Measurements from ENCODE around the gene ALG2.
A peak's percentile ranks its signal among the peaks of the same experiment; 100 is the strongest.
"Not testable (repeated sequence)": the region's sequence is repeated elsewhere in the genome, so short reads cannot be mapped to it uniquely, and the experiment has no call there.

Gene ALG2

DNA sequence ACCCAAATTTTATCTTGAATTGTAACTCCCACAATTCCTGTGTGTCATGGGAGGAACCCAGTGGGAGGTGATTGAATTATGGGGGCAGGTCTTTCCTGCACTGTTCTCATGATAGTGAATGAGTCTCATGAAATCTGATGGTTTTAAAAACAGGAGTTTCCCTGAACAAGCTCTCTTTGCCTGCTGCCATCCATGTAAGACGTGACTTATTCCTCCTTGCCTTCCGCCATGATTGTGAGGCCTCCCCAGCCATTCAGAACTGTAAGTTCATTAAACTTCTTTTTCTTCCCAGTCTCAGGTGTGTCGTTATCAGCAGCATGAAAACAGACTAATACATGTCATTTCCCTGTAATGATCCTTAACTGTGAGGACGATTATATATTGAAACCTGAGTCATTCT lies 16.1 kb upstream of the ALG2 start:
- not testable (repeated sequence) for DNase-seq

DNA sequence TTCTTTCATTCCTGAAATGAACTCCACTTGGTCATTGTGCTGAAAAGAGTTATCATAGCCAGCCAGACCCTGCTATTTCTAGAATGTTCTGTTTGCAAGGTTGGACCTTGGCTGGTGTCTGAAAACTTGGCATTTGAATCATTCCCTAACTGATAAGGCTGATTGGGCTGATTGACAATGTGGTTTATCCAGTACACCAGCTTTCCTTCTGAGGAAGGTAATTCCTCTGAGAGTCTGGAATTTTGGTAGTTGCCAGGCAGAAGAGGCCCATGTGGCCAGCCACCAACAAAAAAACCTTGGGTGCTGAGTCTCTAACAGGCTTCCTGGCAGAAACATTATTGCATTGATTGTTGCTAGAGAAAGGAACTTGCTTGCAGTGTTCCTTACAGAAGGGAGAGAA lies 15.6 kb upstream of the ALG2 start:
- no peak for DNase-seq

DNA sequence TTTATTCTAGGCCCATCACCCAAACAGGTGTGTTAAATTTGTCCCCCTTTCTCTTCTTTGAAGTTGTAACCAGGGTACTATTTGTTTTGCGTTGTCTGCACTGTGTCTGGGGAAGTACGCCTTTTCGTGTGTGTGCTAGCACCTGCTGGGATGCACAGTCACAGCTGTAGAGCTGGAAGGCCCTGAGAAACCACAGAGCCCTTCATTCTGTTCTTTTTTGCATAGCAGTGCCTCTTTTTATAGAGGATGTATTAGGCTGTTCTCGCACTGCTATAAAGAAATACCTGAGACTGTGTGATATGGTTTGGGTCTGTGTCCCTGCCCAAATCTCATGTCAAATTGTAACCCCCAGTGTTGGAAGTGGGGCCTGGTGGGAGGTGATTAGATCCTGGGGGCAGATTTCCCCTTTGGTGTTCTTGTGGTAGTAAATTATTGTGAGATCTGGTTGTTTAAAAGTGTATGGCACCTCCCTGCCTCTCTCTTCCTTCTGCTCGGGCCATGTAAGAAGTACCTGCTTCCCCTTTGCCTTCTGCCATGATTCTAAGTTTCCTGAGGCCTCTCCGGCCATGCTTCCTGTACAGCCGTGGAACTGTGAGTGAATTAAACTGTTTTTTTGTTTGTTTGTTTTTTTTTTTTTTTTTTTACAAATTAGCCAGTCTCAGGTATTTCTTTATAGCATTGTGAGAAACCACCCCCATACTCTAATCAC lies 14.3 kb upstream of the ALG2 start:
- no peak for DNase-seq

DNA sequence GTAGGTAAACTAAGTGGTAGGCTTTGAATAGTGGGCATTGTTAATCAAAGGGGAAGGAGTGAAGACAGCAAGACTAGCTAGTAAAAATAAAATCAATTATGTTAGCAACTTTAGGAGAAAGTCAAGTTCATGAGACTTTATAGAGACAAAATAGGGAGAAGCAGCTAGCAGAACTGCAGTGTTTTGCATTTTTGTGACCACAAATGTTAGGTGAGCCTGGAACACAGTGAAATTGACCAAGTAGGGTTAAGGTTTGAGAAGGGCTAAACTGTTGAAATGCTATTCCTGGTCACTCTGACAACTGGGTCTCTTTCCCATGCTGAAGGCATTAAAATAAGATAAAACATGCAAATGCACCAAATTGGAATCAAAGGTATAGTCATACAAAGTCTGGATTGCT lies 13.3 kb upstream of the ALG2 start:
- no peak for DNase-seq

DNA sequence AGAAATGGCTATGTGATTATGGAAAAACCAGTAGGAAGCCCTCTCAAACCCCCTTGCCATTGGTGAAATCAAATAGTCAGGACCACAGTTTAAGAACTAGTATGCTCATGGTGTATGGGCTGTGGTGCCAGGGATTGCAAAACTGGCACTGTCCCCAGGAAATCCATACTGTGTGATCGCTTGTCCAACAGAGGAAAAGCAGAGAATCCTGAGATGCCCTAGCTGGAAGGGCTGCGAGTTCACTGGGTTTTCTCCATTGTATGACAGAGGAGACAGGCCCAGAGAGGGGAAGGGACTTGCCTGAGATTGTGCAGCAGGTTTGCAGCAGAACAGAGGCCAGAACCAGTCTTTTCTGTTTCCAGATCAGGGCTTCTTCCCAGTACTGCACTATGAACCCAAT lies 12.9 kb upstream of the ALG2 start:
- DNase-seq, result no peak

DNA sequence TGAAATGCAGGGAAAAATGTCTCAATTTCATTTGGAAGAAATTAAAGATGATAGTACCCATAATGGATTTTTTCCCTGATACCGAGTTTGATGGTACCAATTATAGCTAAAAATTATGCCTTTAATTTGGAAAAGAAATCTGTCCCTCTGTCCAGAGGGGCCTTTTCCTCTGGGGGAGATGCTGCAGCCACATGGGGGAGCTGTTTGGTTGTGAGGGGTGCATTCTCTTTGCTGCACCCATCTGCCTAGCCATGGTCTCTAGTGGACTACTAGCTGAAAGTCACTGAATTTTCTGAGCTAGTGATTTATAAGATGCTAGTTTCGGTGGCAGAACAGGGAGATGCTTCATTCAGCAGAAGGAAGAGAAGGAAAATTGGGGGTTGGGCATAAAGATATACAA lies 10.0 kb upstream of the ALG2 start:
- peak; percentile 20 to 49 for DNase-seq

DNA sequence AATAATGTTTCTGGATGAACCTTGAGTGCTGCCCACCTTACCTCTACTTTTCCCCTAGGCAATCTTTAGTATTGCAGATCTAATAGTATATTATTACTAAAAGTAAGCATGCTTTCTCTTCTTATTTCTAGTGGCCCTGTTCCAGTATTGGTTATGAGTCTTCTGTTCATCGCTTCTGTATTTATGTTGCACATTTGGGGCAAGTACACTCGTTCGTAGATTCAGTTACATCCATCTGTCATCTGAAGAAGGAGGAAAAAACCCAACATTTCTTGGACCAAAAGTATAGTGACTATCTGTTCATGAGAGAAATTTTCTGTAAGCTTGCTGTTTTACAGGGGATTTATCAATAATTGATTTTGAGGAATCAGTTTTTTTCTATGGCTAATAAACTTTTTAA lies 8.5 kb upstream of the ALG2 start:
- no peak for DNase-seq

DNA sequence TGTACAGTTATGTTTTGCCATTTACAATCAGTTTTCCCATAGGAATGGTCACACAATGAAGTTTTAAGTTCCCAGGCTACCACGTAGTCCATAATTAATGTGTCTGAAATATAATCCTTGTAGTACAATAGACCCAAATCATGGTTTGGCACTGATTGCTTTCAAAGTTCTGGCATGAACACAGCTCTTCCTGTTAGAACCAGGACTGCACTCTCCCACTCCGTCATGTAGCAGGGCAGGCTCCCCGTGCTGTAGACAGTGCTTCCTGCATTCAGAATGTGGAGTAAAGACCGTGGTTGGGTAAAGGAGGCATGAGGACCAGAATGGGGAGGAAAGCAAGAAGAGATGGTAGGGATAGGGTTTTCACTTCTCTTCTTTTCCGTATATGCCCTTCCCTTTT lies 4.3 kb upstream of the ALG2 start:
- no peak for DNase-seq

DNA sequence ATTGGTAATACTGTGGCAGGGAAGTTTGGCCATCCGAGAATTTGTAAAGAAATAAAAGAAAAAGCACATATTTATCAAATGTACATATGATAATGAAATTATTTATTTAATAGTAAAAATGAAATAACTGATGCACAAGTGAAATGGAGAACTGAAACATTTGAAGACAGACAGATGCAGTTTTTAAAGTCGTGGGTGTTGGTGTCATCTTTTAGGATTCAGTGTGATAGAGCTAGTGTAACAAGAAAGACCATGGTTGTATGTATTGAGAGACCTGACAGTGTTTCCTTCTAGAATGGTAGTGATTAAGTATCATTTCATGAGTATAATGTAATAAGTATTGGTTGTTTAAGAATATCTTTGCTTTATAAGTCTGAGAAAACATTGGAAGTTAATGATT lies 2.7 kb upstream of the ALG2 start:
- no peak for DNase-seq

DNA sequence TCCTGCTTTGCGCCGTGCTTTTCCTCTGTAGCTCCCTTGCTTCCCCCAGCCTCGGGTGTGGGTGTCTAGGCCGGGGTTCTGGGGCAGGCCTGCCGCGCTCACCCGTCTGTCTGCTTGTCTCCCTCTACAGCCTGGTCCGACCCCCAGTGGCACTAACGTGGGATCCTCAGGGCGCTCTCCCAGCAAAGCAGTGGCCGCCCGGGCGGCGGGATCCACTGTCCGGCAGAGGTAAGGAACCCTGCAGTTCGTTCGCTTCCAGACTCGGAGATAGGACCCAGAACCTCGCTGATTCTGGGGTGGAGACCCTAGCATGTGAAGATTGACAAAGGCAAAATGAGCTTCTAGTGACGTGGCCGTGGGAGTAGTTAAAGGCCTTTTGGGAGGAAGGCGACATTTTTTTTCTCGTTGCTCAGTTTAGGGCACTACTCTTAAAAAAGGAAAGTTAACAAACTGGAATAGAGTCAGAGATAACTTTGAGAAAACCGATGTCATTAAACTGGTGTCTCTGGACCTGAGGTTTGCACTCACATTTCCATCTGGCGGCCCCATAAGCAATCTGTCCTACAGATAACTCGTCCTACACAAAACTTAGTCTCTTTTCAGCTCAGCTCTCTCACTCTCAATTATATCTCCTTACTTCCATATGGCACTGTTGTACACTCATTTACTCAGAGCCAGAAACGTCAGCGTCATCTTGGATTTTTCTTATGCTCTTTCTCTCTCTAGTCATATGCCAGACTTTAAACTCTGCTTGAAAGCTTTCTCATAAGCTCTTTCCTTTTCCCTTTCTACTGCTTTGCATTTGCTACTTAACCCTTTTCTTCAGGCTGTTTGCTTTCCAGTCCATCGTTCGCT lies 901 bp upstream of the ALG2 start:
- peak; percentile 33 to 51 for DNase-seq

DNA sequence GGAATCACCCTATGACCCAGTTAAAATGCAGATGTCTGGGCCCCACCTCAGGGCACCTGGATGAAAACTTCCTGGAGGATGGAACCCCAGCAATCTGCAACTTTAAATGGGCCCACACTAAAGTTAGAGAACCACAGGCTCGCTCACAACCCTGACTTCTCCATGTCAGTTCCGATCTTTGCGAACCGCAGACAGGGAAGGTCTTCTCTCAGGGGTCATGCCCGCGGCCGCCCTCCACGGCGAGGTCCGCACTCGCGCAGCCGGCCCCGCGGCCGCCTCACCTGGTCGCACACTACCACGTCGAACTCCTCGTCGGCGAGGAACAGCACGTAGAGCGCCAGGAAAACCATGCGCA lies 499 bp downstream of the ALG2 start:
- DNase-seq, result peak in 1 of 2 donors; percentile 27

DNA sequence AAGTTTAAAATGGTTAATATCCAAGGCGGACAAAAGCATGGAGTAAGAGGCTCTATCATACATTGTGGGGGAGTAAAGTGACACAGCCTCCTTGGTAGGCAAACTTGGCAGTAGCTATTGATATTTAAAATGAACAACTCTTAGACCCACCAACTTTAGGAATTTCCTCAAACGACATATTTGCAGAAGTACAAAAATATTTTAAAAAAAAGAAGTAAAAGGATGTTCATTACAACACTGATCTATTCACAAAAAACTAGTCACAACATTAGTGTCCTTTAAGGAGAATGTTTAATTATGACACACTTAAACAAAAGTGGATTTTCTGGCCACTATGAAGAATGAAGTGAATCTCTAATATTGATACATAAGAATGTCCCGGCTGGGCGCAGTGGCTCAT lies 1.7 kb downstream of the ALG2 start:
- DNase-seq, result peak; percentile 46 to 50

DNA sequence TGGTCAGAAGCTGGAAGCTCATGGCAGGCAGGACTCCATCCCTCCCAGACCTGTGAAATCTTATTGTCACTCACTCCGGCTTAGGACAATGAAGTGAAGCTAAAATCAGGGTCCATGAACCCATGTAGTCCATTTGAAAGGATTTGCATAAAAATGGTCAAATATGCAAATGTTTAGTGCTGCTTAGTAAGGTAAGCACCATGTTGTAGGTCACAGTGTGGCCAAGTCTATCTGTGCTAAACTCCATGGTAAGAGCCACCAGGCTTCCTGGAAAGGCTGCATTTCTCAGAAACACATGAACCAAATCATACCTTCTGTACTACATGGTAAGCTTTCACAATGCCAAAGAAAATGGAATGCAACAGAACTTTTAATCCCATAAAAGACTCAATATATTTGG lies 5.7 kb downstream of the ALG2 start:
- no peak for DNase-seq

DNA sequence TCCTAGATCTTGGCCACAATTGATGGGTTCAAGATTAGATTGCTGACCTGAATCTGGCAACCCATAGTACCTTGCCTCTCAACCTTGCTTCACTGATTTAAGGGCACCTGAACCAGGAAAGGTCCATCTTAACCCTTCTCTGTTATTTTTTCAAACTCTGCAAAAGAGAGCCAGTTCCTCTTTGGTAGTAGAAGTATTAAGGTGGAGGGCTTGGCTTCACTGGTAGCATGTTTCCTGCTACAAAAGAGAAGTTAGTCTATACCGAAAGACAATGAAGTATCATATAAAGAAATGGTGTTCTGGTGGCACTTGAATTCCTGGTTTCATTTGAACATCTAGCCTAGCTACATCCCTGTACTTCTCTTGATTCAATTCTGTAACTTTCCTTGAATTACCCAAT lies 8.5 kb downstream of the ALG2 start:
- no peak for DNase-seq

DNA sequence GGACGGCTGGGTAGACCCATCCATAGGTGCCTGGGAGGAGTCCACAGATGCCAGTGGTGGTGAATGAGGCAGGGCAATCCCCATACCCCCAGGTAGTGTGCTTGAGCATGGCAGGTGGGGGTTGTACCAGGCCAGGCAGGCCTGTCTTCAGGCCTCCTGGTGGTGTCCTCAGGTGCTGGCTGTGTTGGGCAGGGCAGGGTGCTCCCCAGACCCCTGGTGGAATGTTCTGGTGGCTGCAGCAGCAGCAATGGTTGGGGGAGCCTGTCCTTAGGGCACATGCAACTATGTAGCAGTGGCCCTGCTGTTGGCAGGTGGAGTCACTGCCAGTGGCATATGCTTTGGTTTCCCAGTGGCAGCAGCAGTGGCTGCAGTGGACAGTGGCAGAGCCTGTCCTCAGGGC lies 10.0 kb downstream of the ALG2 start:
- no peak for DNase-seq

DNA sequence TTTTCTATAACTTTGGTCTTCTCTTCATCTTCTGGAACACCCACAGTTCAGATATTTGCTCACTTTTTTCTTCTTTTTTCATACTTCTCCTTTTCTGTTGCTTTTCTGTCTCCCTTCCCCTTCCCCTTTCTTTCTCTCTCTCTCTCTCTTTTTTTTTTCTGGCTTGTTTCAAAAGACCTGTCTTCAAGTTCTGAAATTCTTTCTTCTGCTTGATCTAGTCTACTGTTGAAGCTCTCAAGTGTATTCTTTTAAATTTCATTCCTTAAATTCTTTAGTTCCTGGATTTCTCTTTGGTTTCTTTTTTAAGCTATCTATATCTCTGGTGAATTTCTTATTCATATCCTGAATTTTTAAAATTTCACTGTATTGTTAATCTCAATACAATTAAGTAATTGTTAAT lies 11.2 kb downstream of the ALG2 start:
- DNase-seq, result peak in 1 of 2 donors; percentile 10

DNA sequence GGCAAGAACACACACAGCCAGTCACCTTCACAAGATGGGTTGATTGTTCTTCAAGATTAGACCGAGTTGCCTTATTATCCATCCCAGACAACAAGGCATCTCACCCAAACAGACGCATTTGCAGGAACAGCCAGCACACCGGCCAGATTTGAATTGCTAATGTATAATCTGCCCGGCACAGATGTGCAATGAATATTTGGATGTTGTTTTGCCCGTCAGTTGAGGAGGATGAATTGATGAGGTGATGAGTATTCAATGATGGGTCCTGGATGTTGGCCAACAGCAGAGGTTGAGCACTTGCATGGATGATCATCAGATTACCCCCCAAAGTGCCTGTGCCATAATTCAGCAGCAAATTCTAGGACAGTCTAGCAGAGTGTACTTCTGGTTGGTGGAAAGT lies 20.1 kb downstream of the ALG2 start:
- no peak for DNase-seq

DNA sequence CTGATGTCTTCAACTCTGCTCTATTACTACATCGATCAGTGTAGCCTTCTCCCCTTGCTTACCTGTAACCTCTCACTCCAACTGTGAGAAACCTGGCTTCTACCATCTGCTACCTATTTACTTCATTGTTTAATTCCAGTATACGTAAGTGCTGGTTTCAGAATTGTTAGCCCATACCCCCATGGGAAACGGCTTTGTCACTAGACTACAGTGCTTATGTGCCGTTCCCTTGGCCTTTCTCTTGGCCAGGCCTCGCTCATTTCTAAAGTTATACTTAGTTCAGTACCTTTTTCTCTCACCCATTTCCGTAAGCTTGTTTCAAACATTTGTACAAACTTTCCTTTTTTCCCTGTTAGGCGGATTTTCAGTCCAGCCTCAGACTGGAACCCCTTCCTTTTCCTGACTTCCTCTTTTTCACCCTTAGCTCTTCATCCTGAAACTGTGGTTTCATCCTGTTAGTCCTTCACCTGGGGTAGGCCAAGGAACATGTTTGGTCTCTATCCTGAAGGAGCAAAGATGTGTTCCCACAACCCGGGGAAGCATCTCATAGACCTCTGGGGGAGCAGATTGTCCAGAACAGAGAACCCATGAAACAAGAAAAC lies 21.7 kb downstream of the ALG2 start:
- DNase-seq, result no peak

DNA sequence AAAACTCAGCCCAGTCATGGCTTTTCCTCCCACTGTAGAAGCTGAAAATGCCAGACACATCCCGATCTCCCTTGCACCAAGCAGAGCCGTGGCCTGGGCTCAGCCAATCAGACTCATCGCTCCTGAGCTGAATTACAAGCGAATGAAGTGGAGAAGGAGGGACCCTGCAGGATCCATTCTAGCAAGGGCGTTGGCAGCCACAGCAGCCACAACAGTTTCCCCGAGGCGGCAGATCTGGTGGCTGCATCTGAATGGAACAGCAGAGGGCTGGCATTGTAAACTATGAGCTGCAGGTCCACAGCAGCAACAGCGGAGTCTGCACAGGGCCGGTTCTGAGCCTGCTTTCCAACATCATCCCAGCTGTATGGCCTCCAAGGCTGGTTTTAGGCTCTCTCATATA lies 23.8 kb downstream of the ALG2 start:
- DNase-seq, result no peak

DNA sequence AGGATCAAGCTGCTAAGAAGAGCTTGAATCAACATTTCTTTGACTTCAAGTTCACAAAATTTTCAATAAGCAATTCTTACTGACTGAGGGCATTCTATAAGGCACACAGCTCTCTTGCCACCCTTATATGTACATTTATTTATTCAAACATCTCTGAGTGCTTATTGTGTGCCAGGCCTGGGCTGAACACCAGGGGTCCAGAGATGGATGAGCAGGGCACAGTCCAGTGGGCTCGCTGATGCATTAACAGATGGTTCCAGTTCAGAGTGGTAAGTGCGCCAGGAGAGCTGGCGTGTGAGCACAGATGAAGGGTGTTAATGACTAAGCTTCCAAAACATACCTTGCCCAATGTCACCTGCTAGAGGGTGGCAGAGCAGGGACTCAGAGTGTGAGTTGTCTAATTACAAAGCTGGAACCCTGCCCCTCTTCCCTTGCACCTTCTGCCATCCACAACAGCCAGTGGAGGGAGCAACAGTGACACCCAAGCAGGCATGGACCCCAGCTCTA lies 24.6 kb downstream of the ALG2 start:
- no peak for DNase-seq

DNA sequence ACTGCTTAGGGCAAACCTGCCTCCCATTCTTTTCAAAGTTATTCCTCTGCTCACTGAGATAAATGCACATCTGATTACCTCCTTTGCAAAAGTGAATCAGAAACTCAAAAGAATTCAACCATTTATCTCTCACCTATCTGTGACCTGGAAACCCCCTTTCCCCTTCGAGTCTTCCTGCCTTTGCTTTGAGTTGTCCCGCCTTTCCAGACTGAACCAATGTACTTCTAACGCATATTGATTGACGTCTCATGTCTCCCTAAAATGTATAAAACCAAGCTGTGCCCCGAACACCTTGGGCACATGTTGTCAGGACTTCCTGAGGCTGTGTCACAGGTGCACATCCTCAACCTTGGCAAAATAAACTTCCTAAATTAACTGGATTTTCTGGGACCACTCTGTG lies 25.3 kb downstream of the ALG2 start:
- DNase-seq, result not testable (repeated sequence)

DNA sequence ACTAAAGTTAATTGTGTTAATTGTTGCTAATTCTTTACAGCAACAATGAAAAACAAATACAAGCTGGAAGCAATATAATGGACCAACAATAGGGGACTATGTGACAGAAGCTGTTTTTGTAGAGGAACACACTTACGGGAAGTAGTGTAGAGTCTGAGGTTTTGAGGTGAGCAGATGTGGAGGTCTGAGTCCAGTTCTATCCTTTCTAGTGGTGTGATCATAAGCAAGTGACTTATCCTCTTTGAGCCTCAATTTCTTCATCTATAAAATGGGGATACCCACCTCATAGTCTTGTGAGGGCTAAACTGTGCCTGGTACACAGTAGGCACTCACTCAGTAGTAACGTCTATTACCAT lies 28.3 kb downstream of the ALG2 start:
- DNase-seq, result no peak

DNA sequence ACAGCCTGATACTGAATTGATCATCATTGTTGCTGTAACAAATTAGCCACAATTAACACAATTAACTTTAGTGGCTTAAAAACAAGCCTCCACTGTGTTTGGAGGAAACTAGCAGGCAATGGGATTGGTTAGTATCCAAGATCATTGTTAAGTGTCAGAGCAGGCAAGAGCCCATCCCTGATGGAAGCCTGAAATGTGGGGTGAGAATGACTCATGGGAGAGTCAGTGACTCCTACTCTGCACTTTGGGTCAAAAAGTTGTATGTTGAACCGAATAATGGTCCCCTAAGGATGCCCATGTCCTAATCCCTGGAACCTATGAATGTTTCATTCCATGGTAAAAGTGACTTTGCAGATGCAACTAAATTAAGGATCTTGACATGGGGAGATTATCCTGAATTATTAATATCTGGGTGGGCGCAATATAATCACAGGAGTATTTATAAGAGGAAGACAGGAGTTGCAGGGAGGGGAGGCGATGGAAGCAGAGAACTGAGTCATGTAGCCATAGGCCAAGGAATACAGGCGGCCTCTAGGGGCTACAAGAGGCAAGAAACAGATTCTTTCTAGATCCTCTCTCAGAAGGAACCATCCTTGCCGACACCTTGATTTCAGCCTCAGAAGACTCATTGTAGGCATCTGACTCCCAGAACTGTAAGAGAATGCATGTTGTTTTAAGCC lies 28.8 kb downstream of the ALG2 start:
- no peak for DNase-seq
